HG03571 (cell line): ENCODE measurements around the gene NSG2.
"Not testable (repeated sequence)": the region's sequence is repeated elsewhere in the genome, so short reads cannot be mapped to it uniquely, and the experiment has no call there.

Source experiments
- ATAC-seq: cut with Tn5 transposase; IDR thresholded peaks from one replicate; pipeline ENCODE4 v1.9.1; 2021; ENCODE audit not compliant: unreplicated experiment

The NSG2 gene

DNA sequence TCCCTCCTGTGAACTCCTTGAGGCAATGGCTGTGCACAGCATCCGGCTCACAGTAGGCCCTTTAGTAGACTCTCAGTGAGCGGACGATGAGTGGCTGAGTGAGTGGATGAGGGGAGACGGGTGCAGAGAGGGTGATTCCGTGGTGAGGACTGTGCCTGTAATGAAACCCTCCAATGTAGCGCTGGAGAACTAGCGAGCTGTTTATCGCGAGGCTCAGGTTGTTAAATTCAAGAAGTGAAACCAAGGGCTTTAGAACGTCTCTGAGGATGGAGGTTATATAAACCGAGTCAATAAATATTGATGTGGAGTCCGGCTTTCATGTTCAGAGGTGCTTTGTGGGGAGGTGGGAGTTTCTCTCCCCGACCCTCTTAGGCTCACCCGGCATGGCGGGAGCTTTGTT, 53.2 kb downstream of the NSG2 start:
- ATAC-seq = no peak

GRCh38 chr5:174100490-174100889, 55.0 kb downstream of the NSG2 start:
- ATAC-seq = no peak

- ATAC-seq = no peak
These were observed 55.8 kb downstream of the NSG2 start for GRCh38 chr5:174101195-174101730.

- not testable (repeated sequence) for ATAC-seq
These were observed 57.1 kb downstream of the NSG2 start for GRCh38 chr5:174102574-174102973.

DNA sequence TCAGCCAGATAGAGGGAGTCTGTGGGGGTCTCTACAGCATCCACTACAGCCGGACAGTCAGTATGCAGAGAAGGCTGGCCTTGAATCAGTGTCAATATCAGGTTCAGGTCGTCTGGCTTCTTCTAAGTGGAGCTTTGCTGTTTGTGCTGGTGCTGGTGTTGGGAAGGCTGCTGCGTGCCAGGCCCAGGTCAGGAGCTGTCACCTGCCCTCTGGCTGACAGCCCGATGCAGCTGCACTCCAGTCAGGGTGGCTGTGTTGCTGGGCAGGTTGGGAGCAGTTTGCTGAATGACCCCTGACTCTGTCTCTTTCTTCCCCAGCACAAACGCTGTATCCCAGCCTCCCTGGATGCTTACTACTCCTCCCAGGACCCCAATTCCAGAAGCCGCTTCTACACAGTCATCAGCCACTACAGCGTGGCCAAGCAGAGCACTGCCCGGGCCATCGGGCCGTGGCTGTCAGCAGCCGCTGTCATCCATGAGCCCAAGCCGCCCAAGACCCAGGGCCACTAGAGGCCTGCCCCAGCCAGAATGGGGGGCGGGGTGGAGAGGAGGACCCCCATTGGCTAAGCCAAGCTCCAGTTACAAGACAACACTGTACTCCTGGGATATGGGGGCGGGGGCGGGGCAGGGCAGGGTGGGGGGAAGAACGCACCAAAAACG, 61.6 kb downstream of the NSG2 start:
- ATAC-seq = no peak

DNA sequence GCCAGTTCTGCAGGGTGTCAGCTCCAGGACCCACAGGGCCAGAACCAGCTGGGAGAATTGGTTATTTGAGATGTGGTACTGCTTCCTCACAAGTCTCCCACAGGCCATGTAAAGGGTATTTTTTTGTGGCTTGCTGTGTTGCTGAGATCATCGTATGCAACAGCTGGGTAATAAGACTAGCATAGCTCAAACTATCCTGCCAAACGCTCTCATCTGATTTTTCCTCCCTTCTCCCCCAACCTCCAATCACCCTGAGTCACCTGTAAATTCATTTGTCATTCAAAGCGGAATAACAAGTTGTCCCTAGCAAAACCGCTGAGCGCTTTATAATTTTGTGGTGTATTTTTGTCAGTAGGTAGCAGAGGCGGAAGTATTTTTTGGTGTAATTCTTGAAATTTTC, 63.2 kb downstream of the NSG2 start:
- no peak for ATAC-seq

DNA sequence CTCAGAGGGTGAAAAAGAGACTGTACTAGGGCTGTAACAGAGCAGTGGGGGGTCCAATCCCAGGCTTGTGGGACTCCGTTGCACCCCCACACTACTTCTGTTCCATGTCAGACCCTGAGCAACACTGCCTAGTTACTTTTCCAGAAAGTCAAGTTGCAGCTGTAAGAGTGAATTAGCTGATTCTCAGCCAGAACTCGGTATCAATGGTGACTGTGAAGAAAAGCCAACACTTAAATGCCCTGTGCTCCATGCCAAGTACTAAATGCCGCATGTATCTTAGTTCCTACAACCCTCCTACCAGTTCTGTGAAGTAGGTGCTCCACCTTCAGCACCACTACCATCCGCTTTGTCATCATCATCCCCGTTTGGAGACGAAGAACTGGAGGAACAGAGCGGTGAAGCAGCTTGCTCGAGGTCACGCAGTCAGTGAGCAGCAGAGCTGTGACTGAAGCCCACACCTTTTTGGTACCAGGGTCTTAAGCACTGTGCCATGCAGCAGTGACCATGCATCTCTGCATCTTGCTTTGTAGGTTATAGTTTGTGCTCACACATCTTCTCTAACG, 64.3 kb downstream of the NSG2 start:
- ATAC-seq = no peak

DNA sequence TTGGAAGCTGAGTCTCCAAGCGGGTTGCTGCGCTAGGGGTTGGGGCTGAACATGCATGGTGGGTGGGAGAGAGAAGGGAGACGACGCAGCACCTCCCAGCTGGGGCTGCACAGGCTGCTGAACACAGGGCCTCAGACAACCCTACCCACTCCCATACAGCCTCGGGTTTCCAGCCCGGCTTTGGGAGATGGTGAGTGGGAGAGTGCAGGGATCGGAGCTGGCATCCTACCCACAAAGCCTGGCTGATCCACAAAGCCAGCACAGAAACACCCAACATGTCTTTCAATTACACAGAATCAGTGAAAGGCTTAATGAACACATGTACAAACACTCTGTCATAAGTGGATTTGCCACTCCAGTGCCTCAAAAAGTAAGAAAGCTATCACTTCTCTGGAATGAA, 64.8 kb downstream of the NSG2 start:
- ATAC-seq = no peak

GRCh38 chr5:174111287-174111973, 65.9 kb downstream of the NSG2 start:
- no peak for ATAC-seq

DNA sequence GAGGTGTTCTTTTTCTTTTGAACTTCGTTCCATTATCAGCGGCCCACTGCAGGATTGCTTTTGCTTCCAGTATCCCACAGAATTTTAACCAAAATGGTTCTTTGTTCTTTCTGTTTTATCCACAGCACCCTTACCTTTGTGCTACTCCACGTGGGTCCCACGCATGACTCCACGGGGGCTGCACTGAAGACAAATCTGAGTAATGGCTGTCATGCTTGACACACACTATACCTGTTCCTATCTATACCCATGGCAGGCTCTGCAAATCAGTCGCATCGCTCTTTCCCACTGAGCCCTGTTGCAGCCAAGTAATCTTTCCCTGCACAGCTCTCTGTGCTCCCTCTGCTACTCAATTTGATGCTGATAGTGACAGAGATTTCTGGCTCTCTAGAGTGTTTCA, 69.7 kb downstream of the NSG2 start:
- no peak for ATAC-seq

- no peak for ATAC-seq
These were observed 73.4 kb downstream of the NSG2 start for GRCh38 chr5:174118823-174119467.

GRCh38 chr5:174119468-174119881, 74.0 kb downstream of the NSG2 start:
- no peak for ATAC-seq

GRCh38 chr5:174120401-174121005, 75.0 kb downstream of the NSG2 start:
- ATAC-seq = no peak

DNA sequence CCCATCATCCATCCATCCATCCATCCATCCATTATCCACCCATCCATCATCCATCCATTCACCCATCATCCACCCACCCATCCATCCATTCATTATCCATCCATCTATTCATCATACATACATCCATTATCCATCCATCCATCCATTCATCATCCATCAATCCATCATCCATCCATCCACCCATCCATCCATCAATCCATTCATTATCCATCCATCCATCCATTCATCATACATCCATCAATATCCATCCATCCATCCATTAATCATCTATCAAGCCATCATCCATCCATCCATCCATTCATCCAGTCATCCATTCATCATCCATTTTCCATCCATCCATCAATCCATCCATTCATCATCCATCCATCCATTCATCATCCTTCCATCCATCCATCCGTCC, 89.0 kb downstream of the NSG2 start:
- ATAC-seq = no peak

- ATAC-seq = no peak
These were observed 94.1 kb downstream of the NSG2 start for GRCh38 chr5:174139623-174140022.

GRCh38 chr5:174140452-174141020, 95.0 kb downstream of the NSG2 start:
- ATAC-seq = no peak

DNA sequence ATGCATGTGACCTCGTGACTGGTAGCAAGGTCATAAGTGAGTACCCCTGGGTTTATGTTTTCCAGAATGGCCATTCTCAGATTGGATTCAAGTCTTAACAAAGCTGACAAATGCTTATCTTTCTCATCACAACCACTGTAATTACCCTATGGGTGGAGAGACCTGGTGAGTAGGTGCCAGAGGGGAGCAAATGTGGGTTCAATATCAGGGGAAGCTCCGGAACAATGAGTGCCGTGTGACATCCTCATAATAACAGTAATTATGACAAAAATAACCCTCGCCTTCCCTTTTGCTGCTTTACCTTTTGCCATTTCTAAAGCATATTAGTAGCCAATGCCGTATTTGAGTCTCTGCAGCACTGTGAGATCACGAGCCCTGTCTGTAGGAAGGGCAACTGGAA, 95.9 kb downstream of the NSG2 start:
- ATAC-seq = no peak

DNA sequence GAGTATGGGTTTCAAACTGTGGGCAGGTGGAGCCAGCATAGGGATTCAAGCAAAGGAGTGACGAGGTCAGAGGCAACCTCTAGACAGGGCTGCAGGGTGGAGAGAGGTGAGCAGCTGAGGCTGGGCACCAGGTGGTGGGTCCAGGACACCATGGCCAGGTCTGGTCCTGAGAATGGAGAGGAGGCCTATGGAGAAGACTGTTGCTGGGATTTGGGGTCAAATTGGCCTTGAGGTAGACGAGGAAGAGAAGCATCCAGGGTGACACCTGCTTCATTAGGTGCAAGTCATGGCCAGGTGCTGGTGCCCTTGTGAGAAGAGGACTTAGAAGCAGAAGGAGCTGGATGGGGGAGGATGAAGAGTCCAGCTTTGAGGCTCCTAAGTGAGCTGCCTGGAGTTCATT, 99.6 kb downstream of the NSG2 start:
- no peak for ATAC-seq

- no peak for ATAC-seq
These were observed 100.3 kb downstream of the NSG2 start for GRCh38 chr5:174145821-174146220.

DNA sequence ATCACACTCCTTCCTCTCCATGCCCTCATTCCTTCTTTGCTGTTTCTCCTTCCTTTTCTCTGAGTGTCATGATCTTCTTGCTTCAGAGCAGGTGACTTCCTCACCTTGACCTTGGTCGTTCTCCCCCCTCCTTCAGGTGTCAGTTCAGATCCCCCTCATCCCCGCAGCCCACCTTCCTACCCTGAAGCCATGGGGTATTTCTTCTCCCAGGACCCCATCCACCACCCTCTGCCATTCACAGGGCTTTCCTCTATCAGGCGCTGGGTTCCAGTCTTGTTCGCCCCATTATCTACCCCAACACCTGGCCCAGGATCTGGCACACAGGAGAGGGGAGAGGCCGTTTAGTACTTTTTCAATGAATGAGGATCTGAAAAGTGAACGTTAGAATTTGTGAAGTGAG, 101.0 kb downstream of the NSG2 start:
- no peak for ATAC-seq

DNA sequence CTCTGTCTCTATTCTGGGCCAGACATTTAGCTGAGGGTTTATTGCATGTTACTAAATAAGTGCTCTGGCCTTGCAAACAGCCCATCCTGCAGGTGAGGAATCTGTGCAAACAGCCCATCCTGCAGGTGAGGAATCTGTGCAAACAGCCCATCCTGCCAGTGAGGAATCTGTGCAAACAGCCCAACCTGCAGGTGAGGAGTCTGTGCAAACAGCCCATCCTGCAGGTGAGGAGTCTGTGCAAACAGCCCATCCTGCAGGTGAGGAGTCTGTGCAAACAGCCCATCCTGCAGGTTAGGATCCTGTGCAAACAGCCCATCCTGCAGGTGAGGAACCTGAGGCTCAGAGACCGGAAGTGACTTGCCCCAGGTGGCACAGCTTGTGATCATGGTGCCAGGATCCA, 101.5 kb downstream of the NSG2 start:
- not testable (repeated sequence) for ATAC-seq
